HG03025 (cell line): ENCODE results near the gene HBS1L.

Experiments
- ATAC-seq: cut with Tn5 transposase; IDR thresholded peaks from one replicate; pipeline ENCODE4 v1.9.1; 2021; ENCODE audit warnings: mild to moderate bottlenecking, moderate library complexity; ENCODE audit not compliant: unreplicated experiment, low FRiP score

Gene HBS1L

GRCh38 chr6:135054569-135055498, at the start of gene HBS1L:
Gene HBS1L (minus strand): TSS chr6:135054822. CDS start chr6:135054691, 131 bp downstream.
- peak; percentile 98 for ATAC-seq

- no peak for ATAC-seq
Measured at GRCh38 chr6:135104199-135104598, 49.6 kb upstream of the HBS1L start.

GRCh38 chr6:135102191-135102590, 47.6 kb upstream of the HBS1L start:
- no peak for ATAC-seq

- ATAC-seq = no peak
Measured at GRCh38 chr6:135097172-135097571, 42.5 kb upstream of the HBS1L start.

- no peak for ATAC-seq
Measured at GRCh38 chr6:135096403-135097130, 41.9 kb upstream of the HBS1L start.

GRCh38 chr6:135095716-135096115, 41.1 kb upstream of the HBS1L start:
- no peak for ATAC-seq

GRCh38 chr6:135094403-135094821, 39.8 kb upstream of the HBS1L start:
- no peak for ATAC-seq

GRCh38 chr6:135093578-135093977, 39.0 kb upstream of the HBS1L start:
- ATAC-seq = no peak

GRCh38 chr6:135092724-135093123, 38.1 kb upstream of the HBS1L start:
- no peak for ATAC-seq

GRCh38 chr6:135090819-135091218, 36.2 kb upstream of the HBS1L start:
- ATAC-seq = no peak

GRCh38 chr6:135089901-135090300, 35.3 kb upstream of the HBS1L start:
- ATAC-seq = no peak

- peak; percentile 61 for ATAC-seq
Measured at GRCh38 chr6:135088818-135089809, 34.5 kb upstream of the HBS1L start.

GRCh38 chr6:135088281-135088680, 33.7 kb upstream of the HBS1L start:
- ATAC-seq = no peak

GRCh38 chr6:135087803-135088202, 33.2 kb upstream of the HBS1L start:
- no peak for ATAC-seq

- no peak for ATAC-seq
Measured at GRCh38 chr6:135087403-135087802, 32.8 kb upstream of the HBS1L start.

- no peak for ATAC-seq
Measured at GRCh38 chr6:135086414-135086764, 31.8 kb upstream of the HBS1L start.

GRCh38 chr6:135085700-135086413, 31.2 kb upstream of the HBS1L start:
- ATAC-seq = no peak

GRCh38 chr6:135084916-135085269, 30.3 kb upstream of the HBS1L start:
- no peak for ATAC-seq

GRCh38 chr6:135084001-135084915, 29.6 kb upstream of the HBS1L start:
- ATAC-seq = no peak
